Breast epithelium (tissue), 4 donors: ENCODE results near the gene RNF151. TPM values are rescaled to one million over a fixed set of nuclear protein-coding genes. Genes with fewer than 3 reads are reported as not detected.

Experiments
- DNase-seq, 2 donors: peaks; one replicate each; pipeline ENCODE4 v3.0.0-alpha.2; 2019; ENCODE audit warnings: low spot score in 2 of 2
- H3K27ac ChIP-seq, 2 donors: fragments of 200-600 bp; sonication (generic) in 1 of 2; one replicate each; pipeline ENCODE4 v1.5.1; 2016 to 2019; ENCODE audit warnings: mild to moderate bottlenecking in 1 of 2
- H3K27me3 ChIP-seq, 2 donors: fragments of 200-600 bp; sonication (generic) in 1 of 2; one replicate each; pipeline versions ENCODE4 v1.5.1 to v1.6.0; 2017 to 2019; ENCODE audit warnings: control low read depth in 1 of 2, mild to moderate bottlenecking in 1 of 2
- H3K36me3 ChIP-seq: fragments of 200-600 bp; one replicate; pipeline ENCODE4 v1.5.1; 2019
- H3K4me1 ChIP-seq, 2 donors: fragments of 200-600 bp; sonication (generic); one replicate each; pipeline ENCODE4 v1.5.1; 2016 to 2019; ENCODE audit warnings: control low read depth in 1 of 2
- H3K4me3 ChIP-seq, 3 donors: fragments of 200-600 bp; sonication (generic); 1 replicate in 2 of 3; 2 replicates in 1 of 3; pipeline ENCODE4 v1.5.1; 2016 to 2019; ENCODE audit warnings: mild to moderate bottlenecking in 3 of 3, moderate library complexity in 2 of 3
- H3K9me3 ChIP-seq, 2 donors: fragments of 200-600 bp; sonication (generic) in 1 of 2; one replicate each; pipeline ENCODE4 v1.5.1; 2016 to 2019; ENCODE audit warnings: control low read depth in 1 of 2
- CTCF ChIP-seq, 3 donors: fragments of 450-650 bp; IDR thresholded peaks; one replicate each; pipeline ENCODE4 v1.5.1; 2016 to 2017; ENCODE audit warnings: antibody characterized with exemption in 3 of 3, mild to moderate bottlenecking in 3 of 3, moderate library complexity in 3 of 3
- POLR2A ChIP-seq: fragments of 450-650 bp; IDR thresholded peaks from one replicate; pipeline ENCODE4 v1.6.1; 2016; ENCODE audit warnings: antibody characterized with exemption, mild to moderate bottlenecking, moderate library complexity
- POLR2AphosphoS5 ChIP-seq, 3 donors: sonication (generic); formaldehyde crosslinking; IDR thresholded peaks; one replicate each; pipeline ENCODE4 v1.6.1; 2017; ENCODE audit warnings: antibody characterized with exemption in 3 of 3
- intact Hi-C: fragments of 100-400 bp; cut with DNase I; formaldehyde crosslinking; loops from one replicate; pipeline ENCODE4 v1.15.1; 2023; ENCODE audit warnings: low total_unique reads
- total RNA-seq, 3 donors: library from RNA; depleted of rRNA; stranded (reverse); fragments of >200 nt; gene quantifications; one replicate each; pipeline ENCODE4 v1.1.0, GENCODE V29; 2016

Gene RNF151
- total RNA-seq, 3 donors from 2014 or later, result 0.98 TPM; not detected in 2

- no peak for TF ChIP-seq CTCF (IDR thresholded peaks at IDR 0.05)
- no peak for TF ChIP-seq POLR2A
- TF ChIP-seq POLR2AphosphoS5 (IDR thresholded peaks at IDR 0.05), result no peak
- no peak for DNase-seq
- H3K4me3 ChIP-seq, result no peak overlapping the region
- H3K36me3 ChIP-seq, result peaks cover 12% of the 10 kb centered on the region
- no peaks in the 10 kb centered on the region for H3K9me3 ChIP-seq
- no peaks in the 10 kb centered on the region for H3K27me3 ChIP-seq
- peaks cover 6 to 25% of the 10 kb centered on the region in 2 donors for H3K4me1 ChIP-seq
- no peak overlapping the region for H3K27ac ChIP-seq
- intact Hi-C loops, result no loop called here
Observed at GRCh38 chr16:2002406-2003230, 36.0 kb downstream of the RNF151 start.

- peaks cover 13 to 30% of the 10 kb centered on the region in 2 donors for H3K4me1 ChIP-seq
- H3K27me3 ChIP-seq, result no peaks in the 10 kb centered on the region
- no peaks in the 10 kb centered on the region for H3K9me3 ChIP-seq
- DNase-seq, result no peak
- peaks cover 12% of the 10 kb centered on the region for H3K36me3 ChIP-seq
- intact Hi-C loops, result no loop called here
- no peak for TF ChIP-seq POLR2A
- no peak for TF ChIP-seq POLR2AphosphoS5 (IDR thresholded peaks at IDR 0.05)
- no peak for TF ChIP-seq CTCF (IDR thresholded peaks at IDR 0.05)
- H3K27ac ChIP-seq, result no peak overlapping the region
- no peak overlapping the region for H3K4me3 ChIP-seq
Observed at GRCh38 chr16:2003231-2003826, 36.7 kb downstream of the RNF151 start.

GRCh38 chr16:2003827-2004641 lies 37.4 kb downstream of the RNF151 start:
- peak; percentile 74 to 89 for DNase-seq
- Histone ChIP-seq H3K9me3 (no peaks in the 10 kb centered on the region), H3K4me1 (peaks cover 13 to 30% of the 10 kb centered on the region in 2 donors), H3K36me3 (peaks cover 12% of the 10 kb centered on the region), H3K27ac (no peak overlapping the region), H3K27me3 (no peaks in the 10 kb centered on the region), H3K4me3 (peak overlapping the region in 2 of 3 donors; percentile 2 to 17)
- intact Hi-C loops, result no loop called here
- TF ChIP-seq POLR2A, result no peak
- TF ChIP-seq CTCF (IDR thresholded peaks at IDR 0.05), result peak; percentile 80 to 91 (median 84)

- Histone ChIP-seq H3K4me3 (no peak overlapping the region), H3K9me3 (no peaks in the 10 kb centered on the region), H3K36me3 (peaks cover 12% of the 10 kb centered on the region), H3K4me1 (peaks cover 13 to 30% of the 10 kb centered on the region in 2 donors), H3K27me3 (no peaks in the 10 kb centered on the region), H3K27ac (no peak overlapping the region)
- DNase-seq, result no peak
- TF ChIP-seq CTCF (IDR thresholded peaks at IDR 0.05) (no peak), POLR2AphosphoS5 (IDR thresholded peaks at IDR 0.05) (no peak), POLR2A (no peak)
- intact Hi-C loops, result loop anchor here (5.0 kb wide), 1 partner anchor 1798 kb away; no protein-coding TSS in a partner anchor
Observed at GRCh38 chr16:2004795-2005517, 38.3 kb downstream of the RNF151 start.
